PC-3 (cell line): ENCODE data around the gene BTAF1.

ENCODE experiments used
- EZH2phosphoT487 ChIP-seq: fragments of 300-600 bp; sonication (generic); IDR thresholded peaks from 2 replicates; pipeline ENCODE4 v1.6.1; 2018; ENCODE audit warnings: mild to moderate bottlenecking, antibody characterized with exemption, low read length, borderline replicate concordance
- TF ChIP-seq, protein P1 (sequence below): fragments of 300-600 bp; sonication (generic); conservative IDR thresholded peaks from 2 replicates; pipeline ENCODE4 v1.5.1; 2017; ENCODE audit warnings: antibody characterized with exemption, low read depth, mild to moderate bottlenecking, low read length

- TF ChIP-seq, protein P1, sequence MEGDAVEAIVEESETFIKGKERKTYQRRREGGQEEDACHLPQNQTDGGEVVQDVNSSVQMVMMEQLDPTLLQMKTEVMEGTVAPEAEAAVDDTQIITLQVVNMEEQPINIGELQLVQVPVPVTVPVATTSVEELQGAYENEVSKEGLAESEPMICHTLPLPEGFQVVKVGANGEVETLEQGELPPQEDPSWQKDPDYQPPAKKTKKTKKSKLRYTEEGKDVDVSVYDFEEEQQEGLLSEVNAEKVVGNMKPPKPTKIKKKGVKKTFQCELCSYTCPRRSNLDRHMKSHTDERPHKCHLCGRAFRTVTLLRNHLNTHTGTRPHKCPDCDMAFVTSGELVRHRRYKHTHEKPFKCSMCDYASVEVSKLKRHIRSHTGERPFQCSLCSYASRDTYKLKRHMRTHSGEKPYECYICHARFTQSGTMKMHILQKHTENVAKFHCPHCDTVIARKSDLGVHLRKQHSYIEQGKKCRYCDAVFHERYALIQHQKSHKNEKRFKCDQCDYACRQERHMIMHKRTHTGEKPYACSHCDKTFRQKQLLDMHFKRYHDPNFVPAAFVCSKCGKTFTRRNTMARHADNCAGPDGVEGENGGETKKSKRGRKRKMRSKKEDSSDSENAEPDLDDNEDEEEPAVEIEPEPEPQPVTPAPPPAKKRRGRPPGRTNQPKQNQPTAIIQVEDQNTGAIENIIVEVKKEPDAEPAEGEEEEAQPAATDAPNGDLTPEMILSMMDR = no peak
- no peak for TF ChIP-seq EZH2phosphoT487
These were observed 31.5 kb downstream of the BTAF1 start for GRCh38 chr10:91955114-91955513.
